K562 (cell line): Measurements from ENCODE around the gene SLA2. TPM values are rescaled to one million over a fixed set of nuclear protein-coding genes. Genes with fewer than 3 reads are reported as not detected.

Experiments
- ATAC-seq: fragments of 200-7000 bp; cut with Tn5 transposase; 3 replicates; pipeline ENCODE4 v1.9.1; 2020; ENCODE audit warnings: moderate library complexity
- BruUV-seq: library from RNA; stranded (reverse); fragments of 400-500 nt; replicated peaks from 2 replicates; lab custom pipeline; 2021; lab: Mats Ljungman, UMichigan
- CTCF ChIA-PET: fragments of 300-600 bp; formaldehyde crosslinking; extraction: SDS; loops from one replicate; lab custom pipeline; 2021; ENCODE audit warnings: low intra/inter-chr PET ratio; lab: Yijun Ruan, JAX
- POLR2A ChIA-PET: fragments of 300-600, 350-650 bp; sonication (Branson Sonifier 250); formaldehyde crosslinking; extraction: SDS; loops from one replicate; lab custom pipeline; 2021; ENCODE audit warnings: antibody characterized with exemption, inconsistent platforms; lab: Yijun Ruan, JAX
- DNase-seq, 4 experiments: peaks; one replicate each; pipeline versions ENCODE4 v3.0.0 to v3.0.0-alpha.2; 2011 to 2018; ENCODE audit warnings: low spot score in 3 of 4, mixed read lengths in 3 of 4; ENCODE audit errors: extremely low read depth in 1 of 4
- FAIRE-seq: peaks from 2 replicates; lab custom pipeline; 2011; peaks lifted over from hg19 to GRCh38; lab: Jason Lieb, UNC
- H2AFZ ChIP-seq: 2 replicates; pipeline ENCODE4 v1.6.0; 2011; ENCODE audit warnings: low read depth, low read length, control low read depth, inconsistent platforms
- H3K27ac ChIP-seq: fragments of 200-600 bp; 3 replicates; pipeline ENCODE4 v1.8.0; 2011; ENCODE audit warnings: low read depth, mild to moderate bottlenecking, control low read depth, inconsistent platforms, low read length, moderate library complexity, mixed read lengths; ENCODE audit errors: extremely low read depth
- H3K27me3 ChIP-seq, 2 experiments: fragments of 300-600 bp in 1 of 2; 2 replicates in 1 of 2; 3 replicates in 1 of 2; pipeline versions ENCODE4 v1.6.0 to v1.8.0; 2011; ENCODE audit warnings: inconsistent platforms in 2 of 2, low read length in 2 of 2, mild to moderate bottlenecking in 1 of 2, mixed read lengths in 1 of 2, moderate library complexity in 1 of 2; ENCODE audit not compliant: control insufficient read depth in 2 of 2, insufficient read depth in 2 of 2
- H3K36me3 ChIP-seq: fragments of 300-600 bp; 3 replicates; pipeline ENCODE4 v1.8.0; 2011; ENCODE audit warnings: mild to moderate bottlenecking, low read length, inconsistent platforms; ENCODE audit not compliant: control insufficient read depth, insufficient read depth
- H3K4me1 ChIP-seq, 2 experiments: fragments of 200-600 bp in 1 of 2; replicated peaks in 1 of 2; 2 replicates in 1 of 2; 3 replicates in 1 of 2; pipeline versions ENCODE4 v1.5.1 to v1.8.0; 2011; ENCODE audit warnings: inconsistent platforms in 2 of 2, low read length in 2 of 2, mild to moderate bottlenecking in 1 of 2, mixed read lengths in 1 of 2, moderate library complexity in 1 of 2; ENCODE audit not compliant: control insufficient read depth in 2 of 2, insufficient read depth in 2 of 2
- H3K4me2 ChIP-seq: 2 replicates; pipeline ENCODE4 v1.6.1; 2011; ENCODE audit warnings: low read length, control low read depth, inconsistent platforms, mixed read lengths; ENCODE audit not compliant: insufficient read depth
- H3K4me3 ChIP-seq: fragments of 200-600 bp; sonication (generic), shearing (Covaris generic); 2 replicates; pipeline ENCODE4 v1.5.1; 2016; ENCODE audit warnings: control low read depth, inconsistent platforms
- H3K79me2 ChIP-seq: fragments of 200-600 bp; 3 replicates; pipeline ENCODE4 v1.8.0; 2011; ENCODE audit warnings: low read length, inconsistent platforms; ENCODE audit not compliant: control insufficient read depth, insufficient read depth
- H3K9ac ChIP-seq, 2 experiments: 2 replicates each; pipeline versions ENCODE4 v1.6.0 to v1.6.1; 2011; ENCODE audit warnings: low read depth in 2 of 2, low read length in 2 of 2, control low read depth in 1 of 2, inconsistent platforms in 1 of 2, mild to moderate bottlenecking in 1 of 2, mixed read lengths in 1 of 2; ENCODE audit not compliant: insufficient read depth in 1 of 2
- H3K9me1 ChIP-seq: one replicate; pipeline ENCODE4 v1.6.0; 2011; ENCODE audit warnings: inconsistent platforms, mild to moderate bottlenecking, low read length, moderate library complexity; ENCODE audit not compliant: control insufficient read depth, insufficient read depth
- H3K9me3 ChIP-seq: replicated peaks from 2 replicates; pipeline ENCODE4 v1.5.1; 2011; ENCODE audit warnings: low read depth, low read length, inconsistent platforms; ENCODE audit not compliant: control insufficient read depth, insufficient read depth
- H4K20me1 ChIP-seq: replicated peaks from 2 replicates; pipeline ENCODE4 v1.6.1; 2011; ENCODE audit warnings: low read length, inconsistent platforms, mixed read lengths; ENCODE audit not compliant: control insufficient read depth, insufficient read depth
- MEIS2 ChIP-seq: fragments of 450-650 bp; IDR thresholded peaks from 2 replicates; pipeline ENCODE4 v1.6.1; 2014; ENCODE audit warnings: mild to moderate bottlenecking; ENCODE audit not compliant: partially characterized antibody
- PRMT5 ChIP-seq: sonication (generic); formaldehyde crosslinking; IDR thresholded peaks from 2 replicates; pipeline ENCODE4 v1.5.0; 2020; ENCODE audit warnings: missing genetic modification reagents
- WGBS: fragments of 100-300 bp; shearing (Covaris generic); methylation state at CpG from one replicate; pipeline ENCODE4 v1.1.6; 2016; ENCODE audit warnings: low coverage, mixed read lengths; ENCODE audit not compliant: insufficient coverage; ENCODE audit errors: missing lambda C conversion rate; 5-methylcytosine and 5-hydroxymethylcytosine counted together
- in situ Hi-C: fragments of 300-500 bp; cut with MboI; formaldehyde crosslinking; loops from 4 replicates; pipeline ENCODE4 v1.15.0; 2018; ENCODE audit warnings: inconsistent platforms, mixed read lengths
- intact Hi-C: fragments of 100-400 bp; cut with micrococcal nuclease; formaldehyde crosslinking; loops from 2 replicates; pipeline ENCODE4 v1.14.2; 2022
- polyA plus RNA-seq, 8 experiments: library from polyadenylated mRNA; depleted of rRNA in 4 of 8; stranded (reverse) in 5 of 8; unstranded in 3 of 8; fragments of >200 nt; fragmentation: Nextera tagmentation in 2 of 8; fragmentation: Illumina TruSeq in 1 of 8; extraction: Ambion mirVana in 2 of 8; extraction: Trizol in 1 of 8; gene quantifications; 2 replicates each; pipeline versions ENCODE4 v1.2.1 to v1.2.3, GENCODE V29; 2011 to 2014; ENCODE audit warnings: inconsistent platforms in 1 of 8, missing spikeins in 1 of 8
- total RNA-seq, 7 experiments: library from RNA; depleted of rRNA in 6 of 7; stranded (reverse); fragments of >200 nt in 6 of 7; fragmentation: Illumina TruSeq in 2 of 7; extraction: Trizol in 2 of 7; gene quantifications; 2 replicates each; pipeline versions ENCODE4 v1.2.1 to v1.2.3, GENCODE V29; 2011 to 2021; ENCODE audit warnings: low replicate concordance in 1 of 7
- TF ChIP-seq, protein P1 (sequence below): sonication (generic); formaldehyde crosslinking; IDR thresholded peaks from 2 replicates; pipeline ENCODE4 v1.8.0; 2022; ENCODE audit warnings: mild to moderate bottlenecking, missing genetic modification reagents, borderline replicate concordance
- TF ChIP-seq, protein P2 (sequence below): IDR thresholded peaks from 2 replicates; pipeline ENCODE4 v1.6.1; 2012; ENCODE audit warnings: low read depth, low read length, improper control_type of control experiment, borderline replicate concordance

The SLA2 gene
- total and polyA plus RNA-seq, 9 of the 15 experiments (the other 6 are each of a cell fraction or from before 2014, with no cell fraction given): 0.07 TPM; not detected in 7

DNA sequence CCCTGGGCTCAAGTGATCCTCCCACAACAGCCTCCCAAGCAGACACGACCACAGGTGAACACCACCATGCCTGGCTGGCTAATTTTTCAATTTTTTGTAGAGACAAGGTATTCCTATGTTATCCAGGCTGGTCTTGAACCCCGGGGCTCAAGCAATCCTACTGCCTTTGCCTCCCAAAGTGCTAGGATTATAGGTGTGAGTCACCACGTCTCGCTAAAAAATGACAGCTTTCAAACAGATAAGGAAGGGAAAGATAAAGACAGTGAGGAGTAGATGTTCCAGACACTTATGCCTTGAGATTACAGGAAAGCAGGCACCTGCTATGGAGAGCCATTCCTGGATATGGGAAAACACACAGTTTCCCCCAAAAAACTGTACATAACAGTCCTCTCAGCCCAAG lies 40.9 kb upstream of the SLA2 start (continued):
- TF ChIP-seq, protein P1, sequence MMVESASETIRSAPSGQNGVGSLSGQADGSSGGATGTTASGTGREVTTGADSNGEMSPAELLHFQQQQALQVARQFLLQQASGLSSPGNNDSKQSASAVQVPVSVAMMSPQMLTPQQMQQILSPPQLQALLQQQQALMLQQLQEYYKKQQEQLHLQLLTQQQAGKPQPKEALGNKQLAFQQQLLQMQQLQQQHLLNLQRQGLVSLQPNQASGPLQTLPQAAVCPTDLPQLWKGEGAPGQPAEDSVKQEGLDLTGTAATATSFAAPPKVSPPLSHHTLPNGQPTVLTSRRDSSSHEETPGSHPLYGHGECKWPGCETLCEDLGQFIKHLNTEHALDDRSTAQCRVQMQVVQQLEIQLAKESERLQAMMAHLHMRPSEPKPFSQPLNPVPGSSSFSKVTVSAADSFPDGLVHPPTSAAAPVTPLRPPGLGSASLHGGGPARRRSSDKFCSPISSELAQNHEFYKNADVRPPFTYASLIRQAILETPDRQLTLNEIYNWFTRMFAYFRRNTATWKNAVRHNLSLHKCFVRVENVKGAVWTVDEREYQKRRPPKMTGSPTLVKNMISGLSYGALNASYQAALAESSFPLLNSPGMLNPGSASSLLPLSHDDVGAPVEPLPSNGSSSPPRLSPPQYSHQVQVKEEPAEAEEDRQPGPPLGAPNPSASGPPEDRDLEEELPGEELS (CRISPR knock-in tag): no peak

DNA sequence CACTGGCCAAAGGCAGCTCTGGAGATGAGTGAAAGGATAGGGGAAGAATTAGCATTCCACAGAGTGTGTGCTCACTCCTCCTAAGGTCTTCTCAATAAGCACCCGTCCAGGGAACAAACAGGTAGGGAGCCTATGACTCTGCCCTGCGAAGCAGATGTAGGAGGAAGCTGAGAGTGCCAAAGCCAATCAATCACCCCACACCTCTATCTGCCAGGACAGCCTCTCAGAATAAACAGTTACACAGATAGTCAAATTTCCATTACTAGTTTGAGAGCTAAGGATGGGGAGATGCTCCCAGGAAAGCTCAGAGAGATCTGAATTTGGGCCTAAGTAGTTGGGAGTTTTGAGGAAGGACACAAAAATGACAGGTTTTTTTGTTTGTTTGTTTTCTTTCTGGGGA lies 40.5 kb upstream of the SLA2 start:
- intact Hi-C loops: no loop called here
- H3K4me3 ChIP-seq: no peak overlapping the region
- DNase-seq: no peak
- FAIRE-seq: no peak
- H2AFZ ChIP-seq: no peak overlapping the region
- in situ Hi-C loops: no loop called here
- peaks cover 20% of the 10 kb centered on the region for H3K36me3 ChIP-seq
- H4K20me1 ChIP-seq: no peaks in the 10 kb centered on the region
- H3K4me1 ChIP-seq: no peaks in the 10 kb centered on the region; a peak in 1 of 5 replicates
- no peak overlapping the region for H3K27ac ChIP-seq
- ChIA-PET CTCF (no interaction called here), POLR2A (interaction anchor here (0.5 kb wide), 1 partner anchor 8 kb away, joined by 3 read pairs; no protein-coding TSS in a partner anchor)
- H3K27me3 ChIP-seq: no peaks in the 10 kb centered on the region
- H3K9ac ChIP-seq: no peak overlapping the region; a peak in 1 of 4 replicates
- H3K4me2 ChIP-seq: no peak overlapping the region
- TF ChIP-seq MEIS2: peak; percentile 5
- TF ChIP-seq, protein P2, sequence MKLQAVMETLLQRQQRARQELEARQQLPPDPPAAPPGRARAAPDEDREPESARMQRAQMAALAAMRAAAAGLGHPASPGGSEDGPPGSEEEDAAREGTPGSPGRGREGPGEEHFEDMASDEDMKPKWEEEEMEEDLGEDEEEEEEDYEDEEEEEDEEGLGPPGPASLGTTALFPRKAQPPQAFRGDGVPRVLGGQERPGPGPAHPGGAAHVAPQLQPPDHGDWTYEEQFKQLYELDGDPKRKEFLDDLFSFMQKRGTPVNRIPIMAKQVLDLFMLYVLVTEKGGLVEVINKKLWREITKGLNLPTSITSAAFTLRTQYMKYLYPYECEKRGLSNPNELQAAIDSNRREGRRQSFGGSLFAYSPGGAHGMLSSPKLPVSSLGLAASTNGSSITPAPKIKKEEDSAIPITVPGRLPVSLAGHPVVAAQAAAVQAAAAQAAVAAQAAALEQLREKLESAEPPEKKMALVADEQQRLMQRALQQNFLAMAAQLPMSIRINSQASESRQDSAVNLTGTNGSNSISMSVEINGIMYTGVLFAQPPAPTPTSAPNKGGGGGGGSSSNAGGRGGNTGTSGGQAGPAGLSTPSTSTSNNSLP: no peak
- TF ChIP-seq PRMT5: no peak
- WGBS: 43% methylated on average over 2 of the region's 2 CpGs
- H3K9me3 ChIP-seq: no peaks in the 10 kb centered on the region
- no peak for ATAC-seq
- no TSS peak for BruUV-seq
- no peaks in the 10 kb centered on the region for H3K9me1 ChIP-seq
- H3K79me2 ChIP-seq: no peaks in the 10 kb centered on the region
